Neural cell (in vitro differentiated cells): ENCODE data around the gene GAB1.

Source experiments
- EP300 ChIP-seq: fragments of 450-650 bp; conservative IDR thresholded peaks from 2 replicates; pipeline ENCODE4 v1.6.1; 2014; ENCODE audit warnings: antibody characterized with exemption, mild to moderate bottlenecking, moderate library complexity; ENCODE audit not compliant: poor library complexity, severe bottlenecking
- EZH2 ChIP-seq: fragments of 200-600, 300-800 bp; shearing (Covaris generic), sonication (generic); IDR thresholded peaks from 2 replicates; pipeline ENCODE4 v1.6.1; 2014; ENCODE audit warnings: antibody characterized with exemption, low read length, borderline replicate concordance, mild to moderate bottlenecking; ENCODE audit not compliant: insufficient read depth, poor library complexity, severe bottlenecking
- POLR2AphosphoS5 ChIP-seq: IDR thresholded peaks from 2 replicates; pipeline ENCODE4 v1.6.1; 2012
- RAD21 ChIP-seq: fragments of 450-650 bp; conservative IDR thresholded peaks from 2 replicates; pipeline ENCODE4 v1.6.1; 2014; ENCODE audit warnings: antibody characterized with exemption, mild to moderate bottlenecking, moderate library complexity
- SMC3 ChIP-seq: fragments of 450-650 bp; conservative IDR thresholded peaks from 2 replicates; pipeline ENCODE4 v1.6.1; 2014; ENCODE audit warnings: antibody characterized with exemption, mild to moderate bottlenecking, moderate library complexity; ENCODE audit not compliant: poor library complexity
- TAF1 ChIP-seq: IDR thresholded peaks from 2 replicates; pipeline ENCODE4 v1.6.1; 2012; ENCODE audit warnings: low read depth
- TF ChIP-seq, protein P1 (sequence below): fragments of 450-650 bp; IDR thresholded peaks from 2 replicates; pipeline ENCODE4 v1.5.1; 2014; ENCODE audit warnings: antibody characterized with exemption, mild to moderate bottlenecking, moderate library complexity; ENCODE audit not compliant: poor library complexity, severe bottlenecking

DNA sequence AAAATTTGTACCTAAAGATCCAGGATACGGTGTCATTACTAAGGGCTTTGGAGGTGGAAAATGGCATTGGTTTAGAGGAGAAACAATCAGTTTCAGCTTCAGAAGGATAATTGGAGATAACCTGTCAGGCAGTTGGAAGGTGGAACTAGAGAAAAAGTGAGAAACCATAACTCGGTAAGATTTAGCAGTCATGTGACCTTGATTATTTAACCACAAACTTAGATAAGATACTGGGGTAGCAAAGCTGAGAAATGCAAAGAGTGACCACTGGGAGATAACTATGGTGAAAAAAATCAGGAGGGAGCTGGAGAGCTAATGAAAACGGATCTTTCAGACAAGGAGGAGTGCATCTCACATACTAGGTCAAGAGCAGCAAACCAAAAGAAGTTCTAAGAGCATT, 118.5 kb downstream of the GAB1 start:
- TF ChIP-seq, protein P1, sequence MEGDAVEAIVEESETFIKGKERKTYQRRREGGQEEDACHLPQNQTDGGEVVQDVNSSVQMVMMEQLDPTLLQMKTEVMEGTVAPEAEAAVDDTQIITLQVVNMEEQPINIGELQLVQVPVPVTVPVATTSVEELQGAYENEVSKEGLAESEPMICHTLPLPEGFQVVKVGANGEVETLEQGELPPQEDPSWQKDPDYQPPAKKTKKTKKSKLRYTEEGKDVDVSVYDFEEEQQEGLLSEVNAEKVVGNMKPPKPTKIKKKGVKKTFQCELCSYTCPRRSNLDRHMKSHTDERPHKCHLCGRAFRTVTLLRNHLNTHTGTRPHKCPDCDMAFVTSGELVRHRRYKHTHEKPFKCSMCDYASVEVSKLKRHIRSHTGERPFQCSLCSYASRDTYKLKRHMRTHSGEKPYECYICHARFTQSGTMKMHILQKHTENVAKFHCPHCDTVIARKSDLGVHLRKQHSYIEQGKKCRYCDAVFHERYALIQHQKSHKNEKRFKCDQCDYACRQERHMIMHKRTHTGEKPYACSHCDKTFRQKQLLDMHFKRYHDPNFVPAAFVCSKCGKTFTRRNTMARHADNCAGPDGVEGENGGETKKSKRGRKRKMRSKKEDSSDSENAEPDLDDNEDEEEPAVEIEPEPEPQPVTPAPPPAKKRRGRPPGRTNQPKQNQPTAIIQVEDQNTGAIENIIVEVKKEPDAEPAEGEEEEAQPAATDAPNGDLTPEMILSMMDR: no peak
- no peak for TF ChIP-seq TAF1
- no peak for TF ChIP-seq SMC3
- no peak for TF ChIP-seq RAD21
- TF ChIP-seq POLR2AphosphoS5: no peak
- no peak for TF ChIP-seq EZH2
- no peak for TF ChIP-seq EP300
